ENCODE data around the gene PCSK6.

PCSK6 gene

GRCh38 chr15:101528917-101529299 lies 39.4 kb upstream of the PCSK6 start:
- Histone ChIP-seq H3K36me3 (replicated peaks; ENCODE audit: insufficient read depth, low read length) (no peaks in the 10 kb centered on the region), H4K20me1 (ENCODE audit: insufficient read depth, low read length) (no peaks in the 10 kb centered on the region), H3K4me3 (ENCODE audit: low read length) (no peak overlapping the region), H3F3A (ENCODE audit: insufficient read depth, low read length) (no peaks in the 10 kb centered on the region), H3K9me2 (replicated peaks; ENCODE audit: insufficient read depth, low read length) (no peaks in the 10 kb centered on the region), H3K9ac (ENCODE audit: low read length) (no peak overlapping the region), H3K9me3 (replicated peaks; ENCODE audit: insufficient read depth, low read length) (no peaks in the 10 kb centered on the region), H3K27me3 (replicated peaks; ENCODE audit: insufficient read depth, low read length) (peaks cover 5% of the 10 kb centered on the region; the same call in 1 of the 2 replicates), H3K4me1 (ENCODE audit: low read length) (no peaks in the 10 kb centered on the region), H2AFZ (ENCODE audit: low read length) (no peak overlapping the region), H3K27ac (ENCODE audit: low read length) (no peak overlapping the region), H3K79me2 (ENCODE audit: low read length) (no peaks in the 10 kb centered on the region), H3K4me2 (ENCODE audit: low read depth, low read length) (no peak overlapping the region)
- no peak for DNase-seq
- TF ChIP-seq EZH2 (optimal IDR thresholded peaks at IDR 0.05; ENCODE audit: low read depth, low read length) = no peak
- no peak for TF ChIP-seq CTCF (IDR thresholded peaks at IDR 0.05; ENCODE audit: low read length)
- TF ChIP-seq EZH2phosphoT487 (IDR thresholded peaks at IDR 0.05; ENCODE audit: low read length) = no peak

- H3F3A ChIP-seq (ENCODE audit: insufficient read depth, low read length) = no peaks in the 10 kb centered on the region
- no peak overlapping the region for H3K4me3 ChIP-seq (ENCODE audit: low read length)
- no peaks in the 10 kb centered on the region for H3K36me3 ChIP-seq (replicated peaks; ENCODE audit: insufficient read depth, low read length)
- no peaks in the 10 kb centered on the region for H3K4me1 ChIP-seq (ENCODE audit: low read length)
- no peak overlapping the region for H2AFZ ChIP-seq (ENCODE audit: low read length)
- DNase-seq = no peak
- no peak overlapping the region for H3K27ac ChIP-seq (ENCODE audit: low read length)
- peaks cover 5% of the 10 kb centered on the region; the same call in 1 of the 2 replicates for H3K27me3 ChIP-seq (replicated peaks; ENCODE audit: insufficient read depth, low read length)
- H4K20me1 ChIP-seq (ENCODE audit: insufficient read depth, low read length) = no peaks in the 10 kb centered on the region
- no peak overlapping the region for H3K4me2 ChIP-seq (ENCODE audit: low read depth, low read length)
- H3K9me3 ChIP-seq (replicated peaks; ENCODE audit: insufficient read depth, low read length) = no peaks in the 10 kb centered on the region
- H3K9ac ChIP-seq (ENCODE audit: low read length) = no peak overlapping the region
- no peaks in the 10 kb centered on the region for H3K9me2 ChIP-seq (replicated peaks; ENCODE audit: insufficient read depth, low read length)
- no peaks in the 10 kb centered on the region for H3K79me2 ChIP-seq (ENCODE audit: low read length)
- TF ChIP-seq EZH2phosphoT487 (IDR thresholded peaks at IDR 0.05; ENCODE audit: low read length) (no peak), CTCF (IDR thresholded peaks at IDR 0.05; ENCODE audit: low read length) (no peak), EZH2 (optimal IDR thresholded peaks at IDR 0.05; ENCODE audit: low read depth, low read length) (no peak)
Measured at GRCh38 chr15:101528108-101528916, 38.8 kb upstream of the PCSK6 start.

- peaks cover 5% of the 10 kb centered on the region; the same call in 1 of the 2 replicates for H3K27me3 ChIP-seq (replicated peaks; ENCODE audit: insufficient read depth, low read length)
- no peak overlapping the region for H3K4me2 ChIP-seq (ENCODE audit: low read depth, low read length)
- TF ChIP-seq EZH2 (optimal IDR thresholded peaks at IDR 0.05; ENCODE audit: low read depth, low read length) (no peak), CTCF (IDR thresholded peaks at IDR 0.05; ENCODE audit: low read length) (no peak), EZH2phosphoT487 (IDR thresholded peaks at IDR 0.05; ENCODE audit: low read length) (no peak)
- no peaks in the 10 kb centered on the region for H3K4me1 ChIP-seq (ENCODE audit: low read length)
- H2AFZ ChIP-seq (ENCODE audit: low read length) = no peak overlapping the region
- no peaks in the 10 kb centered on the region for H3K79me2 ChIP-seq (ENCODE audit: low read length)
- no peak overlapping the region for H3K27ac ChIP-seq (ENCODE audit: low read length)
- no peaks in the 10 kb centered on the region for H3K36me3 ChIP-seq (replicated peaks; ENCODE audit: insufficient read depth, low read length)
- DNase-seq = no peak
- H4K20me1 ChIP-seq (ENCODE audit: insufficient read depth, low read length) = no peaks in the 10 kb centered on the region
- no peaks in the 10 kb centered on the region for H3K9me2 ChIP-seq (replicated peaks; ENCODE audit: insufficient read depth, low read length)
- no peaks in the 10 kb centered on the region for H3K9me3 ChIP-seq (replicated peaks; ENCODE audit: insufficient read depth, low read length)
- H3F3A ChIP-seq (ENCODE audit: insufficient read depth, low read length) = no peaks in the 10 kb centered on the region
- no peak overlapping the region for H3K4me3 ChIP-seq (ENCODE audit: low read length)
- no peak overlapping the region for H3K9ac ChIP-seq (ENCODE audit: low read length)
Measured at GRCh38 chr15:101526890-101527289, 37.4 kb upstream of the PCSK6 start.

All from MM.1S (cell line).